ENCODE results near the gene CTRB1. TPM values are rescaled to one million over a fixed set of nuclear protein-coding genes. Genes with fewer than 3 reads are reported as not detected.
A peak's percentile ranks its signal among the peaks of the same experiment; 100 is the strongest.

Gene CTRB1
- total RNA-seq, 4 donors from 2014 or later, result not detected

DNA sequence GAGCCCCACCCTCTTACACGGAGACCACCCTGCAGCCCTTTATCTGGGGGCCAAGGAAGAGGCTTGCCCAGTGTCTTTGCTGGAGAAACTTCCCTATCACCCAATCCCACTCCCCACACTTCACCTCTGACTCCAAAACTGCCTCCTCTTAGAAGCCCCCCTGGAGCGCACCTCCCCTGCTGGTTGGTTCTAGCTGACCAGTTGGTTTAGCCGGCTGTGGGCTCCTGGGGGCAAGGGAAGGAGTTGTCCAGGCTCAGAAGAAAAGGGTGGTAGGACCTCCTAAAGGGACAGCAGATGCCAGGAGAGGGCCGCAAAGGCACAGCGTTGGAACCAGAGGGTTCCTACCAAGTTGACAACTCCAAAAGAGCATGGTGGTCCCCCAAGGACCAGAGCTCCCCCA is 30.7 kb downstream of the CTRB1 start:
- H3K27ac ChIP-seq, result peak overlapping the region in 3 of 4 donors; percentile 93 to 97 (median 96)
- H3K36me3 ChIP-seq, result peaks cover 0 to 4% (median 0%) of the 10 kb centered on the region in 3 donors
- no peak for DNase-seq
- H3K4me3 ChIP-seq, result peak overlapping the region in 3 of 4 donors; percentile 62 to 88 (median 77)
- TF ChIP-seq POLR2A (IDR thresholded peaks at IDR 0.05), result no peak
- TF ChIP-seq, protein P1, sequence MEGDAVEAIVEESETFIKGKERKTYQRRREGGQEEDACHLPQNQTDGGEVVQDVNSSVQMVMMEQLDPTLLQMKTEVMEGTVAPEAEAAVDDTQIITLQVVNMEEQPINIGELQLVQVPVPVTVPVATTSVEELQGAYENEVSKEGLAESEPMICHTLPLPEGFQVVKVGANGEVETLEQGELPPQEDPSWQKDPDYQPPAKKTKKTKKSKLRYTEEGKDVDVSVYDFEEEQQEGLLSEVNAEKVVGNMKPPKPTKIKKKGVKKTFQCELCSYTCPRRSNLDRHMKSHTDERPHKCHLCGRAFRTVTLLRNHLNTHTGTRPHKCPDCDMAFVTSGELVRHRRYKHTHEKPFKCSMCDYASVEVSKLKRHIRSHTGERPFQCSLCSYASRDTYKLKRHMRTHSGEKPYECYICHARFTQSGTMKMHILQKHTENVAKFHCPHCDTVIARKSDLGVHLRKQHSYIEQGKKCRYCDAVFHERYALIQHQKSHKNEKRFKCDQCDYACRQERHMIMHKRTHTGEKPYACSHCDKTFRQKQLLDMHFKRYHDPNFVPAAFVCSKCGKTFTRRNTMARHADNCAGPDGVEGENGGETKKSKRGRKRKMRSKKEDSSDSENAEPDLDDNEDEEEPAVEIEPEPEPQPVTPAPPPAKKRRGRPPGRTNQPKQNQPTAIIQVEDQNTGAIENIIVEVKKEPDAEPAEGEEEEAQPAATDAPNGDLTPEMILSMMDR (IDR thresholded peaks at IDR 0.05), result no peak
- no peaks in the 10 kb centered on the region for H3K9me3 ChIP-seq
- no peaks in the 10 kb centered on the region for H3K27me3 ChIP-seq
- peaks cover 12 to 79% (median 13%) of the 10 kb centered on the region in 4 donors for H3K4me1 ChIP-seq

DNA sequence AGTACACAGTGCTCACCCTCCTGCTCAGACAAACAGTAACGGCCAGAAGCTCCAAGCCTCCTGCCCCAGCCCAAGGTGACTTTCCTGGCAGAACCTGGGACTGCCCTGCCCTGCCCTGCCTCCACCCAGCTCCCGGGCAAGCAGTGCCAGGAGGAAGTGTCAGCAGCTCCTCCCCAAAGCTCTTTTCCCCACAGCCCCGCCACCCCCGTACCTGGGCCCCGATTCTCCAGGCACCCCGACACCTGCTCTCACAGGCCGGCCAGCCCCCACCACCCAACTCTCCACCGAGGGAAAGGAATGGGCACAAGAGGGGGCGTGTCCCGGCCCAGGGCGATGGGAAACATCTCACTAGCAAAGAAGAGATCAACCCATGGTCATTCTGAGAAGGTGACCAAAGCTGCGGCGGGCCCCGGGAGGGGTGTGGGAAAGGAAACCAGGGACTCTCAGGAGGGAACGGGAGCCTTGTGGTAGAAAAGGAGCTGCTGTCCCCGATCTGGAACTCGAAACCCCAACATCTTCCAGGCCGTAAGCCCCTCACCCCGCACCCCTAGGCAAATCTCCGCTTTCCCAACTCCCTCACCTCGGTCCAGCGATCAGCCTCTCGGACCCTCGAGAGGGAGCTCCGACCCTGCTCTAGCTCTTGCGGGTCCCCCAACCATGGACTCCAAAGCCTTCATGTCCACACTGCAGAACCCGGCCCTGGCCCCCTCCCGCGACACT is 31.5 kb downstream of the CTRB1 start:
- no peaks in the 10 kb centered on the region for H3K9me3 ChIP-seq
- peaks cover 11 to 71% (median 12%) of the 10 kb centered on the region in 4 donors for H3K4me1 ChIP-seq
- H3K36me3 ChIP-seq, result peaks cover 0 to 4% (median 0%) of the 10 kb centered on the region in 3 donors
- TF ChIP-seq POLR2A (IDR thresholded peaks at IDR 0.05), result peak; percentile 36 to 61
- TF ChIP-seq, protein P1 (IDR thresholded peaks at IDR 0.05), result no peak
- no peaks in the 10 kb centered on the region for H3K27me3 ChIP-seq
- H3K27ac ChIP-seq, result peak overlapping the region; percentile 55 to 97 (median 94)
- DNase-seq, result peak in 2 of 3 donors; percentile 79 to 87
- H3K4me3 ChIP-seq, result peak overlapping the region; percentile 44 to 88 (median 70)

DNA sequence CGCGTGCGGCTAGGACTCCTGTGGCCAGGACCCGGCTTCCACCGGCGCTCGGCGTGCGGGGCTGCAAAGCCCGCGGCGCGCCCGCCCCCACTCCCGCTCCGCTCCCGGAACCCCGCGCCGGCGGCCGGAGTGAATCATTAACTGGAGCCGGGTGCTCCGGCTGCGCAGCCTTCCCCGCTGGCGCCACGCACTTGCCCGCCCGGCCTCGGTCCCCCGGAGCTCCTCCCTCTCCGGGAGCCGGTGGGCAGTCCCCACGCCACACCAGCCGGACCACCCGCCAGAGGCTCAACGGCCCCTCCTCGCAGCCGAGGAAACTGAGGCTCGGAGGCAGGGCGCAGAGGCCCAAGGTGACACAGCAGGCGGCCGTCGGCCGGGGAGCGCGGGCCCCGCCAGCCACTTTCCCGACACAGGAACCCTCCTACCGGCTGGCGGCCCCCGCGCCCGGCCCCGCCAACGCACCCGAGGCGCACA is 32.1 kb downstream of the CTRB1 start:
- Histone ChIP-seq H3K27me3 (no peaks in the 10 kb centered on the region), H3K9me3 (no peaks in the 10 kb centered on the region), H3K36me3 (peaks cover 0 to 4% (median 0%) of the 10 kb centered on the region in 3 donors), H3K4me1 (peaks cover 7 to 66% (median 10%) of the 10 kb centered on the region in 4 donors), H3K27ac (peak overlapping the region; percentile 55 to 97 (median 94)), H3K4me3 (peak overlapping the region; percentile 44 to 88 (median 70))
- peak in 2 of 3 donors; percentile 77 to 88 for DNase-seq
- TF ChIP-seq, protein P1 (IDR thresholded peaks at IDR 0.05), result no peak
- TF ChIP-seq POLR2A (IDR thresholded peaks at IDR 0.05), result peak; percentile 45 to 52

DNA sequence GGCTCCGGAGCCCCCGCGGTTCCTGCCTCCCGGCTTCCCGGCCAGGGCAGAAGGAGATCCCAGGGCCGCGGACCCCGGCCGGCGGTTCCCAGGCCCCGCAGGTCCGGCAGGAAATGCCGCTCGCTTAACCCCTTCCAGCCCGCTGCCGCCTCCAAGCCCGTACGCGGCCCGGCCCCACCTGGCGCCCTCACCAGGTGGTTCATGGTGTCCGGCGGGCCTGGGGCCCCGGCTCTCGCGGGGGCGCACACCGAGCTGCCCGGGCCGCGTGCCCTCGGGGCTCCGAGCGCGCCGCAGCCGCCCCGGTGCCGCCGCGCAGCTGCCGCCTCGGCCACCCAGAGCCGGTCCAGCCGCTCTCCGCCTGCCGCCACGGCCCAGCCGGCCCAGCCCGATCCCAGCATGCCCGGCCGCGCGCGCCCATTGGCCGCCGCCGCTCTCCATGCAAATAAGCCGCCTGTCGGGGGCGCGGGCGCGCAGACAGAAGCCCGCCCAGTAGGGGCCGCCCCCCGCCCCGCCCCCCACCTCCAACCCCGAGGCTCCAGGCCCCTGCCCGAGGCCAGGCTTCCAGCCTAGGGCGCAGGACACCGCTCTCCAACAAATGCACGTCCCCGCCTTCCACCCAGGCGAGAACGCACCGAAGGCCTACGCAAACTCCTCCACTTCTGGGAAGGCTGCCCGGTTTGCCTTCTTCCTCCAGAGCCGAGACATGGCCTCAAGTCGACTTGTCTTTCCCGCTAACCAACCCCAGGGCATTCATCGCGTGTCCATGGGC is 32.7 kb downstream of the CTRB1 start, which contains the start of gene BCAR1:
Gene BCAR1, minus strand, starts transcription at position 345 of the 769 bp plus-strand sequence. Its CDS starts 142 bp downstream, at position 203.
- H3K9me3 ChIP-seq, result no peaks in the 10 kb centered on the region
- peaks cover 7 to 66% (median 10%) of the 10 kb centered on the region in 4 donors for H3K4me1 ChIP-seq
- peak in 2 of 3 donors; percentile 87 to 93 for DNase-seq
- H3K4me3 ChIP-seq, result peak within 1 kb of the TSS; percentile 44 to 88 (median 70)
- peaks cover 0 to 4% (median 0%) of the 10 kb centered on the region in 3 donors for H3K36me3 ChIP-seq
- TF ChIP-seq, protein P1 (IDR thresholded peaks at IDR 0.05), result no peak
- TF ChIP-seq POLR2A (IDR thresholded peaks at IDR 0.05), result peak in 1 of 2 donors; percentile 95
- no peaks in the 10 kb centered on the region for H3K27me3 ChIP-seq
- peak within 1 kb of the TSS; percentile 55 to 97 (median 94) for H3K27ac ChIP-seq

Data from Peyer's patch (tissue), 4 donors.